Activated naive CD4-positive, alpha-beta T cell treated with anti-CD3 and anti-CD28 coated beads, Interleukin-2, amount 50 U/mL, for 72 hours (primary cell): Measurements from ENCODE around the gene CLK1. TPM values are rescaled to one million over a fixed set of nuclear protein-coding genes. Genes with fewer than 3 reads are reported as not detected.
"Not testable (repeated sequence)": the region's sequence is repeated elsewhere in the genome, so short reads cannot be mapped to it uniquely, and the experiment has no call there.

ENCODE experiments used
- ATAC-seq, 2 donors: fragments of 150-1000 bp; cut with Tn5 transposase; 2 replicates each; pipeline ENCODE4 v1.10.0; 2021; ENCODE audit warnings: mild to moderate bottlenecking in 2 of 2, moderate library complexity in 2 of 2
- DNase-seq, 2 donors: peaks; one replicate each; pipeline ENCODE4 v3.0.0; 2021 to 2022; ENCODE audit warnings: low spot score in 2 of 2
- H3K27ac Mint-ChIP-seq, 2 donors: one replicate each; pipeline ENCODE4 v1.8.0; 2022; ENCODE audit warnings: mild to moderate bottlenecking in 2 of 2, mixed read lengths in 2 of 2
- H3K36me3 Mint-ChIP-seq, 2 donors: one replicate each; pipeline ENCODE4 v1.8.0; 2022; ENCODE audit warnings: mixed read lengths in 2 of 2
- H3K9me3 Mint-ChIP-seq, 2 donors: one replicate each; pipeline ENCODE4 v1.8.0; 2022; ENCODE audit warnings: mixed read lengths in 2 of 2
- total RNA-seq, 2 donors: library from RNA; stranded (reverse); gene quantifications; one replicate each; pipeline ENCODE4 v1.2.3, GENCODE V29; 2022

Gene CLK1
- total RNA-seq = 100 to 1,000 TPM; 138 to 261 TPM

DNA sequence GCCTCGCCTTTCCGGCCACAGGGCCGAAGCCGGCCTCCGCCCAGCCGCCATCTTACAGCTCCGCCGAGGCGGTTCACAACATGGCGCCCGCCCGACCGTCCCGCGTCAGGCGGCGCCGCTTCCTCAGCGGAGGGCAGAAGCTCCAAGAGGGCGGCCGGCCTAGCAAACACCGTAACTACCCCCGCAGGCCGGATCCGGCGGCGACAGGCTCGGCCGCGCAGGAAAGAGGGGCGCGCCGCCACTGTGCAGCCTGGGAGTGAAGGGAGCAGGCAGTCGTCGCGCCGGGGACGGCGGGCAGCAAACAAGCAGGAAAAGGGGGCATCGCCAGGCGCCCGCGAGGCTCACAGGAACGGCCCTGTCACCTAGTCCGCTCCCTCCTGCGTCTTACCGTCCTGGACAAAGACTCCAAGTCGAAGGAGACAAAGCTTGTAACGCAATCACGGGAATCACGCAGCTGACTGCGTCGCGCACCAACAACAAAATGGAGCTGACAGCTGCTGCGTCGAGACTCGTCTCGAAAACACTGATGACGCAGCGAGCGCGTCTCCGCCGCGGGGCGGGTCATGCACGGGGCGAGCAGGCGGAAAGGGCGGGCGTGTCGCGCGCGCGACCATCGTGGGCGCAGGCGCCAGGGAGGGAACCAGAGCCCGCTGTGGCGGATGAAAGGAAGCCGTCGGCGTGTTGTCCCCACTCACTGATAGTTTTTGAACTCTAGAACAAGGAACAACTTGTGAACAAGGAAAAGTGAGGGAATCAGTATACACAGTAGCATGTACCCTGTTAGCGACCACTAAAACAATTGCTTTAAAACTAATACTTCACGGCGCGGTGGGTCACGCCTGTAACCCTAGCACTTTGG lies at the start of gene CLK1:
Gene CLK1, minus strand, starts transcription at position 483 of the 859 bp plus-strand sequence. CDS start 2,796 bp downstream, outside the sequence.
- peak; percentile 83 to 87 for ATAC-seq
- H3K36me3 Mint-ChIP-seq = peaks cover 45 to 50% of the 10 kb centered on the region in 2 donors
- peak; percentile 88 to 91 for DNase-seq
- H3K27ac Mint-ChIP-seq = peak within 1 kb of the TSS; percentile 100
- H3K9me3 Mint-ChIP-seq = no peaks in the 10 kb centered on the region

DNA sequence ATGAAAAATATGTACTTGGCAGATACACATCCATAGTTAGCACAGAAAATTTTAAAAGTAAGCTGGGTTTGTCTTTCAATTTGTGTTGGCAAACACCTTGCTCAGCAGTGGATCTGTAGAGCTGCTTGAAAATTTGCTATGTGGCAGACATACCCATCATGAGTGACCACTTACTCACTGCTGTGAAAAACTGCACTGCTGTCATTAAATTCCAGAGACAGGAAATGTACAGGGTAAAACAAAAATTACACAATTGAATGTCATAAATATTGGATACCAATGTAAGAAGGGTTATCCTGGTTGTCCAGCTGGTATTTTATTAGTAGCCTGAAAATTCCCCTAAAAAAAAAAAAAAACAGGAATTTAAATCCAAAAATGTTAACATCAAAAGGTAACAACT lies 49.2 kb upstream of the CLK1 start:
- DNase-seq (no peak), ATAC-seq (no peak)
- Mint-ChIP-seq H3K27ac (no peak overlapping the region), H3K9me3 (no peaks in the 10 kb centered on the region), H3K36me3 (peaks cover 7 to 10% of the 10 kb centered on the region in 2 donors)

DNA sequence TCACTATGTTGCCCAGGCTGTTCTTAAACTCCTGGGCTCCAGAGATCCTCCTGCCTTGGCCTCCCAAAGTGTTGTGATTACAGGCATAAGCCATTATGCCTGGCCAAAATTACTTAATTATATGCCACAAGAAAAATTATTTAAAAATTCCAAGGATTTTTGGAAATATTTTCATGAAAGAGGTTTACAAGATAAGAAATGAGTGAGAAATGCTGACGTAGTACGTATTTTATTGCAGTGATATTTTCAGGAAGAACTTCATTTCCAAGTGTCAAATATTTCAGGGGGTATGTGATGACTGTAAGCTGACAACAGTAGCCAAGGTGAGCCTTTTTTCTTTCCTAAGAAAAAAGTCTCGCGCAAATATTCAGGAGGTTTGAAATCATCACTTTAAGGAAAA lies 45.5 kb upstream of the CLK1 start:
- H3K9me3 Mint-ChIP-seq = no peaks in the 10 kb centered on the region

DNA sequence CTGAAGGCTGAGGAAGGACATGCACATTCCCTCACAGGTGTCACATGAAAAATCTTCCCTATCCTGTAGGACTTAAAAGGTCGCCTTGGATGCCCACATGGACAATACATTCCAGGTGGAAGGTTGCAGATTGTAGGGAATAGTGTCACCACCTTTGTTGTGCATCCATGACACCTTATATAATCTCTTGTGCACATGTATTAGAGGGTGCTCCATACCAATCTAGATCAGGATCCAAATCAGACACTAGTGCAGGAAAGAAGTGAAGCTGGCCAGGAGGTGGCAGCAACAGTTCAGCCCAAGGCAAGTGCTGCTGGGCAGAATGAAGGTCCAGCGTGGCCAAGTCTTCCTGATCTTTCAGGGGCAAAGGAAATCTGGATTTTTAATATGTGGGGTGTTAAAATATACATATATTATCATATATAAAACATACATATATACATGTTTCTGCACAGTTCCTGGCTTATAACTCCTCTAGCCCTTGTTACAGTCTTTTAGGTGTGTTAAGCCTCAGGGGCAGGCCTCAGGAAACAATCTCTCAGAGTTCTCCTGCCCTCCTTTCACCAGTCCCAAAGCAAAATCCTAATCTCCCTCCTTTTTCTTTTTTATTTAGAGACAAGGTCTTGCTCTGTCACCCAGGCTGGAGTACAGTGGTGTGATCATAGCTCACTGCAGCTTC lies 41.3 kb upstream of the CLK1 start:
- peak; percentile 58 to 65 for ATAC-seq

More for the DNA sequence above, 45.5 kb upstream of the CLK1 start:
- Mint-ChIP-seq H3K27ac (no peak overlapping the region), H3K36me3 (peaks cover 7 to 10% of the 10 kb centered on the region in 2 donors)
- DNase-seq (no peak), ATAC-seq (no peak)

DNA sequence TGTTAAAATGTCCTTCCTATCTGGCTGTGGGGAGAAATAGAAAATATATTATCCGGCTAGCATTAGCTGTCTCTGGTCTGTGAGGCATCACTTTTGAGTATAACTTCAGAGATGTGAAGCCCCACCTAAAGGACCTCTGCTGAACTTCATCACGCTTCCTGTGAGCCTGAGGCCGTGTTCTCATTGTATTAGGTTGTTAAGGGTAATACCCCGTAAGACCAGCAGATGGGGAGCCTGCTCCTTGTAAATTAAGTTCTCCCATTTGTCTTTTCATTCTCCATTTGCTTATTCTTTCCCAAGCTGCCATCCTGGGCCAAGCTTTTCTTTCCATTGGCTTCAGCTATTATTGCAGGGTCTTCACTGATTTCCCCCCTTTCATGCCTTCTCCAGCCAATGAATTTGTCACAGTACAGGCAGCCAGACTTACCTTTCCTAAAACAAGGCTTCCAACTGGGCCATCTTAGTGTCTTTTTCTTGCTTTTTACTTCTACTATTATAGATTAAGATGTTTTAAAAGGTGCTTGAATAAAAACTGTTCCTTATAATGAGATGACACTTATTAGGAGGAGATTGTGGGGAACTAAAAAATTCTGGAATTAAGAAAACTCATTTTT lies 37.1 kb upstream of the CLK1 start:
- no peaks in the 10 kb centered on the region for H3K9me3 Mint-ChIP-seq
- DNase-seq (peak; percentile 61 to 70), ATAC-seq (peak; percentile 97 to 100)
- H3K36me3 Mint-ChIP-seq = peaks cover 0 to 6% of the 10 kb centered on the region in 2 donors
- H3K27ac Mint-ChIP-seq = peak overlapping the region in 1 of 2 donors; percentile 49

More for the DNA sequence above, 41.3 kb upstream of the CLK1 start:
- Mint-ChIP-seq H3K36me3 (peaks cover 0 to 6% of the 10 kb centered on the region in 2 donors), H3K9me3 (no peaks in the 10 kb centered on the region), H3K27ac (peak overlapping the region in 1 of 2 donors; percentile 77)
- peak in 1 of 2 donors; percentile 49 for DNase-seq

DNA sequence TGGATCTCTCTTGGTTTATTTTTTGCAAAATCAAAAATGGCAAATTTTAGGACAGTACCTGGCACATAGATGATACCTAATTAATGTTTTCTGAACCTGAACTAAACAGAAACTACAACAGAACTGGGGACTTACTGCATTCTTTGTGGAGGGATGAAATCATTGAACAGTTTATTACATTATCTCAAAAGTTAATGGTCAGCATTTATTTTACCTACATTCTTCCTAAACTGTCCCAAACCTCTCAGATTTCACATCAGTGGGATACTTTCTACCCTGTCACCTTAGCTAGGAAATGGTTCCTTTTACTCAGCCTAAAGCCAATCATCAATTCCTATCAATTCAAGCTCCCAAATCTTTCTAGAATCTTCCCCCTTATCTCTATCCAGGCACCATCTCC lies 35.0 kb upstream of the CLK1 start:
- Mint-ChIP-seq H3K27ac (peak overlapping the region; percentile 7 to 50), H3K9me3 (no peaks in the 10 kb centered on the region), H3K36me3 (peaks cover 0 to 6% of the 10 kb centered on the region in 2 donors)
- ATAC-seq (no peak), DNase-seq (no peak)

DNA sequence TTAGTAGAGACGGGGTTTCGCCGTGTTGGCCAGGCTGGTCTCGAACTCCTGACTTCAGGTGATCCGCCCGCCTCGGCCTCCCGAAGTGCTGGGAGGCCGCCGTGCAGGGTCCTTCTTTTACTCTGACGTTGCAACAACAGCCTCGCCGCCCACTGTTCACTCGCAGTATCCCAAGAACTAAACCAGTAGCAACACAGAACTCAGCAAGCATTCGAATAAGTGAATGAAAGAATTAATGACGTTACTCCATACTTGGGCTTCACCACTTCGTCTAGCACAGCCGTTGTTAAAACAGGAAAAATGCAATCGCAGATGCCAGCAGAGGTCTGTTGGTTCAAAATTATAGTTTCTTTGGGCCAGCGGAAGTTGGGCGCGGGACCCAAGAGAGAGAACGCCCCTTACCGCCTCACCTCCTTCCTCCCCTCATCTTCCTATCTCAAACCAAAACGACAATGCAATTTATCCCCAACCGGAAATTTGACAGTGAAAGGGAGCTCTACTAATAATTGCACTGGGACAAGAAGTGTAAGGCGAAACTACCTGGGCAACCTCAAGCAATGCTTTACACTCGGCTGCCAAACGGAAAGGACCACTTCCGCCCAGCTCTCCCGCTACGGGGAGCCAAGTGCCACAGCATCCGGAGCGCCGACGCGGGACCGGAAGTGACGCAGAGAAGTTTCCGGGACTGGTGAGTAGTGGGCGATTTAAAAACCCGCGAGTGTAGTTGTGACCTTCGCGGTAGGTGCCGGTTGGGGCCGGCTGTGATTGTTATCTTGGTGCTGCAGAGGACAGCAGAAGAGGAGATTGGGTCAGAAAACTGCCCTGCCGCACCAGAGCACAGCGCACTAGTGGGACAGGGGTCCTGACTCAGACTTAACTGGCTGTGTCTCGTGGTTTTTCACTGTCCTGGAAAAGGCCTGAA lies 24.5 kb upstream of the CLK1 start, which contains the start of the genes NIF3L1 and PPIL3:
Gene NIF3L1, plus strand, starts transcription at position 668 of the 922 bp plus-strand sequence. CDS start 2,573 bp downstream, outside the sequence.
Gene PPIL3, minus strand, starts transcription at position 374 of the 922 bp plus-strand sequence. CDS start 1,462 bp downstream, outside the sequence.
- Mint-ChIP-seq H3K36me3 (peaks cover 17 to 38% of the 10 kb centered on the region in 2 donors), H3K9me3 (no peaks in the 10 kb centered on the region), H3K27ac (peak within 1 kb of the TSS; percentile 94 to 99)
- ATAC-seq = peak; percentile 86 to 90
- DNase-seq = peak; percentile 94 to 96

DNA sequence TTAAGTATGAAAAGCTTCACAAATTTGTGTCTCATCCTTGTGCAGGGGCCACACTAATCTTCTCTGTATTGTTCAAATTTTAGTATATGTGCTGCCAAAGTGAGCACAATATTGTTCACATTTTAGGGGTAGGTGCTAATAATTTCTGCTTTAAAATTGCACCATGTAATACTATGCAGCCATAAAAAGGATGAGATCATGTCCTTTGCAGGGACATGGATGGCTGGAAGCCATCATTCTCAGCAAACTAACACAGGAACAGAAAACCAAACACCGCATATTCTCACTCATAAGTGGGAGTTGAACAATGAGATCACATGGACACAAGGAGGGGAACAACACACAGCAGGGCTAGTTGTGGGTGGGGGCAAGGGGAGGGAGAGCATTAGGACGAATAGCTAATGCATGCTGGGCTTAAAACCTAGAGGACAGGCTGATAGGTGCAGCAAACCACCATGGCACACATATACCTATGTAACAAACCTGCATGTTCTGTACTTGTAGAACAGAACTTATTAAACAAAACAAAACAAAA lies 17.3 kb upstream of the CLK1 start:
- DNase-seq, ATAC-seq, H3K27ac Mint-ChIP-seq, H3K9me3 Mint-ChIP-seq: not testable (repeated sequence)
- peaks cover 4 to 39% of the 10 kb centered on the region in 2 donors for H3K36me3 Mint-ChIP-seq

DNA sequence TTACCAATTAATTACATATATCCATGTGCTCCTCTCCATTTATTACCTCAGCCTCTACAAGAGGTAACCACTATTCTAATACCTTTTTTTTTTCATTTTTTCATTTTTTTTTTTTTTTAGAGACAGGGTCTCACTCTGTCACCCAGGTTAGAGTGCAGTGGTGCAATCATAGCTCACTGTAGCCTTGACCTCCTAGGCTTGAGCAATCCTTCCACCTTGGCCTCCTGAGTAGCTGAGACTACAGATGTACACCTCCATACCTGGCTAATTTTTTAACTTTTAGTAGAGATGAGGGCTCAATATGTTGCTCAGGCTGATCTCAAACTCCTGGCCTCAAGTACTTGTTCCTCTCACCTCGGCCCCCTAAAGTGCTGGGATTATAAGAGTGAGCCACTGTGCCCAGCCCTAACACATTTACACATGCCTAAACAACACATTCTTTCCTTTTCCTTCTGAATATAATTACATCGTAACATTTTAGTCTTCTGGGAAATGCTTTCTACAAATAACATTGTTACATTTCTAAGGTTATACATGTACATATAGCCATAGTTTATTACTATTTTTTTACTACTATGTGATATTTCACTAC lies 13.9 kb upstream of the CLK1 start:
- no peak for DNase-seq
- Mint-ChIP-seq H3K27ac (no peak overlapping the region), H3K9me3 (no peaks in the 10 kb centered on the region), H3K36me3 (peaks cover 4 to 51% of the 10 kb centered on the region in 2 donors)
- no peak for ATAC-seq

DNA sequence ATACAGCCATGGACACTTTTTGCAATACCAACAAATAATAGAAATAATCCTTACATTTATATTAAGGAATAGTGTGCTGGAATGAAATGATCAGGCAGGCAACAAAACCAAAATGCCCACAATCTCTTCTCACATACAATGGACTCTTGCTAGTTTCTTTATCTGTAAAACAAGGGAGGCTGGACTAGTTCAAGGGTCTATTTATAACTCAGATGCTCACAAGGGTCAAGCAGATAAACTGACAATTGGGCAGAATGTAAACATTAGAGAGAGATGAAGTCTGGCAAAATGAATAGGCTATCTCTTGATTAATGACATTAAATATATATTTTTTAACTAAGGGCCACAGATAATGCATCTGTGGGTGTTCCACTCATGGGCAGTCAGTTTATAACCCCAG lies 13.0 kb upstream of the CLK1 start:
- Mint-ChIP-seq H3K9me3 (no peaks in the 10 kb centered on the region), H3K36me3 (peaks cover 4 to 41% of the 10 kb centered on the region in 2 donors), H3K27ac (no peak overlapping the region)
- ATAC-seq = no peak
- DNase-seq = no peak

DNA sequence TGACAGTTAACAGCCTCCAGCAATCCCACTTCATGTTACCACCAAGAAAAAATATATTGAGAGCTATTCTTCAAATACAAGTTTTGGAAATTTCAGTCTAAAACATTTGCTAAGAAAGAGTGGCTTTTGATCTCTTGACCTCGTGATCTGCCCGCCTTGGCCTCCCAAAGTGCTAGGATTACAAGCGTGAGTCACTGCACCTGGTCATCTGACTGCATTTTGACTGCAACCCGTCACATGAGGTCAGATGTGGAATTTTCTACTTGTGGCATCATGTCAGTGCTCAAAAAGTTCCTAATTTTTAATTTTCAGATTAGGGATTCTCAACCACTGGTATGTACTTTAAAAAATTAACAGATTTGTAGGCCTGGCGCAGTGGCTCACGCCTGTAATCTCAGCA lies 9.1 kb upstream of the CLK1 start:
- ATAC-seq = no peak
- H3K36me3 Mint-ChIP-seq = peaks cover 0 to 27% of the 10 kb centered on the region in 2 donors

DNA sequence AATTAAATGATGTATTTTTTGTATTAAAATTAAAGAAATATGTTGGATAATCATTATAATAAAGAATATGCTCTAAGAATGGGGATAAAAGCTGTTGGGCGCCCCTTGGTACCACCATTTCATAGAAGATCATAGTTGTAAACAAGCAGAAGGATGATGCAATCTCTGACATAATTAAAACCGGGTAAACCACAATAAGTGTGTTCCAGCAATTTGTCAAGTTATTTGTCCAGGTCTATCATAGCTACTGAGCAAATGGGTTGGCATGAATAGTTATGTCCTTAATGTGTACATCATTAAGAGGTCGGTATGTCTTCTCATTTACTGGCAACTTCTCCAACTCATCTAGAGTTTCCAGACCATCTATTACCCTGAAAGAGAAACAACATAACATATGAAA lies 6.7 kb upstream of the CLK1 start:
- ATAC-seq = no peak
- H3K27ac Mint-ChIP-seq = peak overlapping the region in 1 of 2 donors; percentile 29
- DNase-seq = no peak
- H3K36me3 Mint-ChIP-seq = peaks cover 0 to 24% of the 10 kb centered on the region in 2 donors
- no peaks in the 10 kb centered on the region for H3K9me3 Mint-ChIP-seq

More for the DNA sequence above, 9.1 kb upstream of the CLK1 start:
- Mint-ChIP-seq H3K27ac (no peak overlapping the region), H3K9me3 (no peaks in the 10 kb centered on the region)
- DNase-seq = no peak

DNA sequence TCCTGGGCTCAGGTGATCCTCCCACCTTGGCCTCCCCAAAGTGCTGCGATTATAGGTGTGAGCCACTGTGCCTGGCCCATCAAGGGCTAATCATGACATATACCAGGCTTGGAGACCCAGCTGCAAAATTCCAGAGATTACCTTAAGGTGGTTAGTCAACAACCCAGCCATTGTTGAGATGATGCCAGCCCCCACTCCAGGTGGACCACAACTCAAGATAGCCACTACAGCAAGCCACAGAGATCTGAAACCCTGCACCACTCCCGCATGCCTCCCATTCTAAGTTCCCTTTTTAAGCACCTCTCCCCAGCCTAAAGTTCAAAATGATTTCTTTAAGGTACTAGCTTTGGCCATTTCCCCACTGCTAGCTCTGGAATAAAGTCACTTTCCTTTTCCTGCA lies 4.6 kb upstream of the CLK1 start:
- Mint-ChIP-seq H3K27ac (peak overlapping the region in 1 of 2 donors; percentile 15), H3K36me3 (peaks cover 5 to 11% of the 10 kb centered on the region in 2 donors), H3K9me3 (no peaks in the 10 kb centered on the region)
- ATAC-seq = no peak
- no peak for DNase-seq

DNA sequence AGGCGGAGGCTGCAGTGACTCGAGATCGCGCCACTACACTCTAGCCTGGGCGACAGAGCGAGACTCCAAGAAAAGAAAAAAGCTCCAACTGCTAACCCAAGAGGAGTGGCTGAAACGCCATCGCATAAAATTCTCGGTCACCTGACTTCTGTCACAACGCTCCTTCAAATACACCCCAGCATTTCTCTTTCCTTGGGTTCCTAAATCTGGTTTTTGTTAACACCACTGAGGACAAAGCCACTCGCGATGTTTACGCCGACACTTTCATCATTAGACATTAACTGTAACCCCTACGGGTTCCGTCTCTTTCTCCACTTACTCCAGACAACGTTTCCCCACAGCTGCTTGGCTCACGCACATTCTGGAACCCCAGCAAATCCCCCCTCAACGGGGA lies 679 bp downstream of the CLK1 start:
- no peak for DNase-seq
- Mint-ChIP-seq H3K36me3 (peaks cover 46 to 57% of the 10 kb centered on the region in 2 donors), H3K9me3 (no peaks in the 10 kb centered on the region), H3K27ac (peak overlapping the region; percentile 100)
- ATAC-seq = peak; percentile 3 to 11

DNA sequence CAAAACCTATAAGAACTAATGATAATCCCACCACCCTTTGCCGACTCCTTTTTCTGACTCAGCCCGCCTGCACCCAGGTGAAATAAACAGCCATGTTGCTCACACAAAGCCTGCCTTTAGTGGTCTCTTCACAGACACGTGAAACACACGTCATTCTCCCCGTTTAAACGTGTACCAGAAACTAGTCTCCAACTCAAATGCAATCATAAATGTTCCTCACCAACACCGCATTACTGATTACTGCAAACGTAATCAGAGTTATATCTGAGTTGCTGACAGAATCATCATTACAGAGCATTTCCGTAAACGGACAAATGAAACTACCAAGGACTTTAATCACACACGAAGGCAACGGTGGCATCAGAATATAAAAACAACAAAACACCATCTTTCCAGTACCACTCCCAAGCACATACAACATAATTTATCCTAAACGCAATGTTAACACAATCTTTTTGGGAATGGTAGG lies 1.9 kb downstream of the CLK1 start:
- Mint-ChIP-seq H3K9me3 (no peaks in the 10 kb centered on the region), H3K36me3 (peaks cover 58 to 69% of the 10 kb centered on the region in 2 donors), H3K27ac (peak overlapping the region; percentile 100)
- peak; percentile 66 to 70 for DNase-seq
- ATAC-seq = peak; percentile 68 to 70
